ENCODE measurements around the gene RHO.
"Not testable (repeated sequence)": the region's sequence is repeated elsewhere in the genome, so short reads cannot be mapped to it uniquely, and the experiment has no call there.

Gene RHO

GRCh38 chr3:129513705-129514104 is 14.7 kb upstream of the RHO start:
- in situ Hi-C loops (cut with HindIII; ENCODE audit: low sequenced_read_pairs): no loop called here
- no peak for DNase-seq (ENCODE audit: low read depth, low spot score)
- TF ChIP-seq, protein P1, sequence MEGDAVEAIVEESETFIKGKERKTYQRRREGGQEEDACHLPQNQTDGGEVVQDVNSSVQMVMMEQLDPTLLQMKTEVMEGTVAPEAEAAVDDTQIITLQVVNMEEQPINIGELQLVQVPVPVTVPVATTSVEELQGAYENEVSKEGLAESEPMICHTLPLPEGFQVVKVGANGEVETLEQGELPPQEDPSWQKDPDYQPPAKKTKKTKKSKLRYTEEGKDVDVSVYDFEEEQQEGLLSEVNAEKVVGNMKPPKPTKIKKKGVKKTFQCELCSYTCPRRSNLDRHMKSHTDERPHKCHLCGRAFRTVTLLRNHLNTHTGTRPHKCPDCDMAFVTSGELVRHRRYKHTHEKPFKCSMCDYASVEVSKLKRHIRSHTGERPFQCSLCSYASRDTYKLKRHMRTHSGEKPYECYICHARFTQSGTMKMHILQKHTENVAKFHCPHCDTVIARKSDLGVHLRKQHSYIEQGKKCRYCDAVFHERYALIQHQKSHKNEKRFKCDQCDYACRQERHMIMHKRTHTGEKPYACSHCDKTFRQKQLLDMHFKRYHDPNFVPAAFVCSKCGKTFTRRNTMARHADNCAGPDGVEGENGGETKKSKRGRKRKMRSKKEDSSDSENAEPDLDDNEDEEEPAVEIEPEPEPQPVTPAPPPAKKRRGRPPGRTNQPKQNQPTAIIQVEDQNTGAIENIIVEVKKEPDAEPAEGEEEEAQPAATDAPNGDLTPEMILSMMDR (IDR thresholded peaks at IDR 0.05; ENCODE audit: low read depth, low read length): no peak

DNA sequence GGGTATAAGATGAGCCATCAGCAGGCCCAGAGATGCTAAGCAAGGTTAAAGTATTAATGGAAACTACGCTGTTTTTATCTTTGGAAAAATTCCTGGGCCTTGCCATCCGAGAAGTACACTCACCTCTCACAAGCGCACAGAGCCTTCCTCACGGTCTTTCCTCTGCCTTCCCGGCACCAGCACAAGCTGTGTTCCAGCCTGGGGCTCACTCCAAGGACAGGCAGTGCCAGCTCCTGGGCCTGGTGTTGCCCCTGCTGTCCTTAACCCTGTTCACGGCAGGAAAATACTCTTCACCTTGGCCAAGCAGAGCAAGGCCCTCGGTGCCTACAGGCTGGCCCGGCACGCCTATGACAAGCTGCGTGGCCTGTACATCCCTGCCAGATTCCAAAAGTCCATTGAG is 14.3 kb upstream of the RHO start:
- H3K4me3 ChIP-seq (ENCODE audit: low read depth, low read length): no peak overlapping the region
- TF ChIP-seq, protein P1 (IDR thresholded peaks at IDR 0.05; ENCODE audit: low read depth, low read length): no peak
- in situ Hi-C loops (cut with HindIII; ENCODE audit: low sequenced_read_pairs): no loop called here
- no peak for DNase-seq (ENCODE audit: low read depth, low spot score)

More at GRCh38 chr3:129513705-129514104, 14.7 kb upstream of the RHO start:
- no peak overlapping the region for H3K4me3 ChIP-seq (ENCODE audit: low read depth, low read length)

GRCh38 chr3:129514563-129514962 is 13.9 kb upstream of the RHO start:
- TF ChIP-seq, protein P1 (IDR thresholded peaks at IDR 0.05; ENCODE audit: low read depth, low read length): no peak
- H3K4me3 ChIP-seq (ENCODE audit: low read depth, low read length): no peak overlapping the region
- DNase-seq (ENCODE audit: low read depth, low spot score): no peak
- in situ Hi-C loops (cut with HindIII; ENCODE audit: low sequenced_read_pairs): no loop called here

DNA sequence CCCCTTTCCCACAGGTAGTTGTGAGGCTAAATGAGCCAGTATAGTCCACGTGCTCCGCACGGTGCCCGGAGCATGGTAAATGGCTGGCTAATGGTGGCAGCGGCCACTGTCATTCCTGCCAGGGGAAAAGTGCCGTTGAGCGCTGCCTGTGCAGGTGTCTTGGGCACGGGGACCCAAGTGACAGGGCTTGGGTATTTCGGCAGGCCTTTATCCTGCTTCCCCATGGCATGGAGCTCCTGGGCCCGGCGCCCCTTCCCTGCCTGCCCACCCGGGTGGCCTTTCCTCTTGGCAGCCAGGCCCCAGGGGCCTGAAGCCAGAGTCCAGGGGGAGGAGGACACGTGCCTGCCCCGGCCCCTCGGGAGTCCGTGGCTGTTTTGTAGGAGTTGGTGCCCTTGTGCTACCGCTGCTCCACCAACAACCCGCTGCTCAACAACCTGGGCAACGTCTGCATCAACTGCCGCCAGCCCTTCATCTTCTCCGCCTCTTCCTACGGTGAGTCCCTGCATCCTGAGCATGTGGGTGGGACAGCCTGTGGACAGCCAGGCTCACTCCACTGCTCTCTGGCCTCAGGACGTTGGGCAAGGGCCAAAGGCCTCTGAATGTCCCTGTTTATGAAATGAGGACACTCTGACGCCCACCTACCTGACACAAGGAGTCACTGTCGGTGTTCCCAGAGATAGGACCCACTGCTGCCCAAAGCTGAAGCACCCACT is 13.2 kb upstream of the RHO start:
- DNase-seq (ENCODE audit: low read depth, low spot score); in situ Hi-C loops (cut with HindIII; ENCODE audit: low sequenced_read_pairs); H3K4me3 ChIP-seq (ENCODE audit: low read depth, low read length): not testable (repeated sequence)

DNA sequence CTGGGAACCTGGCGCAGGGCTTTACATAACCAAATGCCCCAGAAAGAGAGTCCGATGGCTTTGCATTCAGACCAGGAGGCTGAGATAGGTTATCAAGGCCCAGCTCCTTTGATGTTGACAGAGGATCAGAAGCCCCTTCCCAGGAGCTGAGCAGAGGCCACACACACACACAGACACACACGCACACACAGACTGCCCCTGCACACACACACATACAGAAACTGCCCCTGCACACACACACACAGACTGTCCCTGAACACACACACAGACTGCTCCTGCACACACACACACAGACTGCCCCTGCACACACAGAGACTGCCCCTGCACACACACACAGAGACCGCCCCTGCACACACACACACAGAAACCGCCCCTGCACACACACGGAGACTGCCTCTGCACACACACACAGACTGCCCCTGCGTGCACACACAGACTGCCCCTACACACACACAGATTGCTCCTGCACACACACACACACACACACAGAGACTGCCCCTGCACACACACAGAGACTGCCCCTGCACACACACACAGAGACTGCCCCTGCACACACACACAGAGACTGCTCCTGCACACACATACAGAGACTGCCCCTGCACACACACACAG is 12.5 kb upstream of the RHO start:
- H3K4me3 ChIP-seq (ENCODE audit: low read depth, low read length); DNase-seq (ENCODE audit: low read depth, low spot score); in situ Hi-C loops (cut with HindIII; ENCODE audit: low sequenced_read_pairs): not testable (repeated sequence)

DNA sequence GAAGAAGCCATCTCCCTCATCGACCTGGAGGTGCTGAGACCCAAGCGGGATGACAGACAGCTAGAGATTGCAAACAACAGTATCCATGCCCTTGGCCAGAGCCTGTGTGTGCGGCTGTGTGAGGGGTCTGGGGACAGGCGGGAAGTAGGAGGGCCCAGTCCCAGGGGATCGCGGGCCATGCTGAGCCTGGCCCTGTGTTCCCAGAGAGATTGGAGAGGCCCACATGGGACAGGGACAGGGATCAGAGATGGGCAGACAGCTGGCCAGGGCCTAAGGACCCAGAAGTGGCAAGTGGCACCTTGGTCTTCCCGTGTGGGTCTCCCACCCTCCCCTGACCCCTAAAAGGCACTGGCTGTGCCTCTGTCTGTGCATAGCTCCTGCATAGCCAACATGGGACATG is 10.9 kb upstream of the RHO start:
- in situ Hi-C loops (cut with HindIII; ENCODE audit: low sequenced_read_pairs): no loop called here
- H3K4me3 ChIP-seq (ENCODE audit: low read depth, low read length): no peak overlapping the region
- no peak for DNase-seq (ENCODE audit: low read depth, low spot score)
- TF ChIP-seq, protein P1 (IDR thresholded peaks at IDR 0.05; ENCODE audit: low read depth, low read length): no peak

DNA sequence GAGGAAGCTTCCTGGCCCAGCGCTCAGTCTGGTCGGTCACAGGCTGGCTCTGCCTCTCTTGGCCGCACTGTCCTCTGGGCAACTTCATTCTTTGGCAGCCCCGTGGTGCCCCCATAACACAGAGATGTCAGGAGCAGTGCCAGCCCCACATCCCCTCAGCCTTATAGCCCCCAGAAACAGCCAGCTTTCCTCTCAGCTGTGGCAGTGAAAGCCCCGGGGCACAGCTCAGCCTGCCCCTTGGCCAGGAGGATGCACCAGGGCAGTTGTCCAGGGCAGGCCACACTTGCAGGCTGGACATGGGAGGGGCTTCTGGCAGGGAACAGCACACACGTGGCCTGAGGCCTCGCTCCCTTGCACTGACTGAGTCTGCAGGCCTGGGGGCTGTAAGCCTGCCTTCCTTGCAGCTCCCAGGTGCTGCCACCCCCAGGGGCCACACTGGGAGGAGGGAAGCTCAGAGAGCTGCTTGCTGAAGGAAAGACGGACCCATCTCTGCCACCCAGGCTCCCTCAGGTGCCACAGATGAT is 10.3 kb upstream of the RHO start:
- TF ChIP-seq, protein P1 (IDR thresholded peaks at IDR 0.05; ENCODE audit: low read depth, low read length): no peak
- DNase-seq (ENCODE audit: low read depth, low spot score): no peak
- H3K4me3 ChIP-seq (ENCODE audit: low read depth, low read length): no peak overlapping the region
- in situ Hi-C loops (cut with HindIII; ENCODE audit: low sequenced_read_pairs): no loop called here
